ENCODE measurements around the gene ZNF341. TPM values are rescaled to one million over a fixed set of nuclear protein-coding genes. Genes with fewer than 3 reads are reported as not detected.

Gene ZNF341
- total and polyA plus RNA-seq, 9 of the 15 experiments (the other 6 are each of a cell fraction or from before 2014, with no cell fraction given), result 0.08 to 2.6 (median 1.0) TPM

DNA sequence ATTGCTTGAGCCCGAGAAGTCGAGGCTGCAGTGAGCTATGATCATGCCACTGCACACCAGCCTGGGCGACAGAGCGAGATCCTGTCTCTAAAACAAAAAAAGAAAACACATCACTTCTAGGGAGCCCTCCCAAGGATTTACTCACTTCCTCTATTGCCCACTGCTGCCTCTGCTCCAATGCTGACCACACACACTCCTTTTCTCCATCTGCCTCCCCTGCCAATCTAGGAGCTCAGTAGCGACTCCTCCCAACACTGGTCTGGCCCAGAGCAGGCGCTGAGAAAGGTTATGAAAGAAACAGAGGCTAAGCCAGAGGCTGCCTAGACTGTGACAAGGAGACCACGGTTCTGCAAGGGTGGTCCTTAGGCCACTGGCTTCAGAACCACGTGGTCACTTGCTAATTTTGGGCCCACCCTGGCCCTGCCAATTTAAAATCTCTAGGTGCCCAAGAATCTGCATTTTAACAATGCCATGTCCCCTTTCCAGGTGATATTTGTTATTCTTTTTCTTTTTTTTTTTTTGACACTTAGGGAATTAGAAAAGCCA is 44.4 kb upstream of the ZNF341 start:
- BruUV-seq (replicated peaks), result no TSS peak
- TF ChIP-seq NCOA2 (IDR thresholded peaks at IDR 0.05; ENCODE audit: partially characterized antibody in 2 of 2), result no peak
- TF ChIP-seq SPI1 (IDR thresholded peaks at IDR 0.05; ENCODE audit: borderline replicate concordance, low read depth, low read length), result peak; percentile 71
- no peak for DNase-seq (ENCODE audit: extremely low read depth in 1 of 4, low spot score in 3 of 4)
- no peak overlapping the region for H3K27ac ChIP-seq (ENCODE audit: extremely low read depth, low read depth, low read length)
- H3K4me3 ChIP-seq, result no peak overlapping the region
- no peaks in the 10 kb centered on the region for H3K9me3 ChIP-seq (replicated peaks; ENCODE audit: control insufficient read depth, insufficient read depth, low read depth, low read length)
- H3K27me3 ChIP-seq (ENCODE audit: control insufficient read depth in 2 of 2, insufficient read depth in 2 of 2, low read length in 2 of 2), result no peaks in the 10 kb centered on the region
- intact Hi-C loops (cut with micrococcal nuclease), result loop anchor here (5.0 kb wide), 2 partner anchors 45 to 125 kb away; partner anchors contain the start of genes CHMP4B and ZNF341
- H3K9ac ChIP-seq (ENCODE audit: insufficient read depth in 1 of 2, low read depth in 2 of 2, low read length in 2 of 2), result no peak overlapping the region; a peak in 1 of 4 replicates
- H3K4me1 ChIP-seq (replicated peaks in 1 of 2; ENCODE audit: control insufficient read depth in 2 of 2, insufficient read depth in 2 of 2, low read length in 2 of 2), result peaks cover 40 to 59% of the 10 kb centered on the region in 2 experiments
- POLR2A ChIA-PET, result interaction anchor here (0.9 to 1.0 kb wide), 2 partner anchors 9 to 18 kb away, joined by 4 read pairs; no protein-coding TSS in a partner anchor
- no peak overlapping the region for H3K4me2 ChIP-seq (ENCODE audit: insufficient read depth, low read length)
- CTCF ChIA-PET (ENCODE audit: low intra/inter-chr PET ratio), result no interaction called here
- H3K79me2 ChIP-seq (ENCODE audit: control insufficient read depth, insufficient read depth, low read length), result peaks cover 25% of the 10 kb centered on the region
- WGBS (ENCODE audit: insufficient coverage, low coverage, missing lambda C conversion rate), result 59% methylated on average over 8 of the region's 8 CpGs
- in situ Hi-C loops (cut with MboI), result no loop called here
- H3K36me3 ChIP-seq (ENCODE audit: control insufficient read depth, insufficient read depth, low read length), result peaks cover 7% of the 10 kb centered on the region; the same call in 1 of the 3 replicates
- FAIRE-seq, result no peak
- H4K20me1 ChIP-seq (replicated peaks; ENCODE audit: control insufficient read depth, insufficient read depth, low read length), result peaks cover 14% of the 10 kb centered on the region; the same call in 1 of the 2 replicates
- peak overlapping the region; percentile 53; the same call in 1 of the 2 replicates for H2AFZ ChIP-seq (ENCODE audit: low read depth, low read length)
- ATAC-seq, result no peak
- H3K9me1 ChIP-seq (ENCODE audit: control insufficient read depth, insufficient read depth, low read length), result no peaks in the 10 kb centered on the region

Data from K562 (cell line).